GM12892 (cell line): ENCODE measurements around the gene CTNND2.

Experiments
- DNase-seq: peaks from one replicate; pipeline ENCODE4 v3.0.0; 2011; ENCODE audit not compliant: insufficient read length
- FAIRE-seq: peaks from 2 replicates; lab custom pipeline; 2011; peaks lifted over from hg19 to GRCh38; lab: Jason Lieb, UNC
- POLR2A ChIP-seq: IDR thresholded peaks from 2 replicates; pipeline ENCODE4 v1.6.1; 2011; ENCODE audit warnings: low read depth, low read length, control low read depth
- POLR2AphosphoS5 ChIP-seq: IDR thresholded peaks from 2 replicates; pipeline ENCODE4 v1.6.1; 2011; ENCODE audit warnings: low read depth, low read length, control low read depth
- TAF1 ChIP-seq: IDR thresholded peaks from 2 replicates; pipeline ENCODE4 v1.6.1; 2011; ENCODE audit warnings: low read depth, mild to moderate bottlenecking, control low read depth, low read length, borderline replicate concordance

The CTNND2 gene

DNA sequence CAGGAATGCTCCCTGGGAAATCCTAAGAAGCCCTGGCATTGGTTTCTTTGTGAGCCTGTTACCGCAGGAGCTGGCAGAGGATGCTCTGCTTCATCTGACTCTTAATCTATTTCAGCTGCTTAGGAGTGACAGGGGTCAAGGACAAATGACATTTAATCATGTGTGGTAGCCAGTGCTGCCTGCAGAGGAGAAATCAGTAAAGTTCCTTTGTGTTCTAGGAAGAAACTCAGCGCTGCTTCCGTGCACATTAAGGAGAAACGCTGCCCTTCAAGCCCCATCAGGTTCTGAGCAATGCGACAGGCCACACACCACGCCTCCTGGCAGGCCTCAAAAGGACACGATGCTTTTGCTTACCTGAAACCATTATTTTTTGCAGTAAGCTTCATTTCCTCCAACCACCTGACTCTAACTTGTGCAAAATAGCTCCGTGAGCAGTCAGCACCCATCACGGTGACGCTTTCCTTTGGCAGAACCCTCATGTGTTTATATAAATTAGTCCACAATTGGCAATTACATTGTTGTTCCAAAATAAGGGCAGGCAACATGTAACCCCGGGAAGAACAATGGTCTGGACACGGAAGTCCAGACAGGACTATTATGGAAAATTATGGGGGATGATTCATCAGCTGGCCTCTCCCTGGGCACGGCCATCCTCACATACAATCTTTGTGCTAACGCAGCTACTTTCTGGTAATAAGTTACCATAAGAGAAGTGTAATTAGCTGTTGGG lies 755.3 kb downstream of the CTNND2 start:
- FAIRE-seq (no peak), DNase-seq (no peak)
- no peak for TF ChIP-seq POLR2AphosphoS5
- TF ChIP-seq TAF1 = no peak
- no peak for TF ChIP-seq POLR2A

- no peak for TF ChIP-seq POLR2AphosphoS5
- TF ChIP-seq TAF1 = no peak
- no peak for TF ChIP-seq POLR2A
- no peak for DNase-seq
- FAIRE-seq = no peak
Measured at GRCh38 chr5:11146171-11146570, 758.1 kb downstream of the CTNND2 start.

GRCh38 chr5:11143456-11144267 lies 760.6 kb downstream of the CTNND2 start:
- FAIRE-seq = no peak

GRCh38 chr5:11139217-11139865 lies 764.9 kb downstream of the CTNND2 start:
- TF ChIP-seq TAF1 (no peak), POLR2AphosphoS5 (no peak), POLR2A (no peak)
- no peak for DNase-seq

More at GRCh38 chr5:11143456-11144267, 760.6 kb downstream of the CTNND2 start:
- TF ChIP-seq TAF1 = no peak
- TF ChIP-seq POLR2AphosphoS5 = no peak
- no peak for DNase-seq

GRCh38 chr5:11130131-11130530 lies 774.1 kb downstream of the CTNND2 start:
- TF ChIP-seq TAF1 = no peak
- TF ChIP-seq POLR2A = no peak
- no peak for TF ChIP-seq POLR2AphosphoS5
- no peak for DNase-seq
- no peak for FAIRE-seq

More at GRCh38 chr5:11139217-11139865, 764.9 kb downstream of the CTNND2 start:
- no peak for FAIRE-seq

- TF ChIP-seq POLR2AphosphoS5 = no peak
- TF ChIP-seq POLR2A = no peak
- TF ChIP-seq TAF1 = no peak
- FAIRE-seq (no peak), DNase-seq (no peak)
Measured at GRCh38 chr5:11128021-11128420, 776.2 kb downstream of the CTNND2 start.

GRCh38 chr5:11126844-11127243 lies 777.4 kb downstream of the CTNND2 start:
- FAIRE-seq (no peak), DNase-seq (no peak)
- TF ChIP-seq POLR2A = no peak
- no peak for TF ChIP-seq TAF1
- no peak for TF ChIP-seq POLR2AphosphoS5

- TF ChIP-seq POLR2AphosphoS5 (no peak), POLR2A (no peak), TAF1 (no peak)
- FAIRE-seq (no peak), DNase-seq (no peak)
Measured at GRCh38 chr5:11121885-11122284, 782.4 kb downstream of the CTNND2 start.

DNA sequence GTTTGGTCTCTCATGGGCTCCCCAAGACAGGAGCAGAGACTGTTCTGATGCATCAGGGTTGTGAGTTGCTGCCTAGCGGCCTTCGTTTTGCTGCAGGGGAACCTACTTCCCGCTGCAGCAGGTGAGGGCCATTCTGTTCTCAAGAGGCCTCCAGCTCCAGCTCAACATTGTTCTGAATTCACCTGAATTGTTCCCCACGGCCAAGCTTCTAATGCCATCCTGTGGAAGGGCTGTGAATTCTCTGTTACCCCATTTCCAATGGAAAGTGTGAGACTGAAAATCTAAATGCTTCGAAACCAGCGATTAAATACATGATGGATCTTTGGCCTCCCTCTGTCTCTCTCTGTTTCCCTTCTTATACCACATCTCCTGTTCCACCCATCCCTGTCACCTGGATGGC lies 794.1 kb downstream of the CTNND2 start:
- FAIRE-seq = no peak
- no peak for DNase-seq
- no peak for TF ChIP-seq POLR2AphosphoS5
- no peak for TF ChIP-seq POLR2A
- TF ChIP-seq TAF1 = no peak

DNA sequence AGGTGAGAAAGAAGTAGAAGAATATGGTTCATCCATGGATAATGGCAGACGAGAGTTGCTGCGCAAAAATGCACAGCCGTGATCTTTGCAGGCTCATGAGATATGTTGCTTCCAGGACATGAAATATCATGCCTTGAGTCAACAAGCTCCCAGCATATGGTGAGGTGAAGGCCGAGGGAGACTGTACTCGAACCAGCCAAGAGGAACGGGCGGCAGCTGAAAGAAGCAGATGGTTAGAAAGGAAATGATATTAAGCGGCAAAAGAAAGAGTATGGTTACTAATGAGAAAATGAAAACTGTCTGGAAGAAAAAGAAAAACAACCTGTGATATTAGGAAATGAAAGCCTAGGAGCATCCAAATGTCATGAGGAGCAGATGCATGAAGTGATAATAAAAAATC lies 798.5 kb downstream of the CTNND2 start:
- DNase-seq (no peak), FAIRE-seq (no peak)
- TF ChIP-seq POLR2A = no peak
- no peak for TF ChIP-seq TAF1
- no peak for TF ChIP-seq POLR2AphosphoS5

GRCh38 chr5:11104651-11105112 lies 799.6 kb downstream of the CTNND2 start:
- FAIRE-seq (no peak), DNase-seq (no peak)

More at GRCh38 chr5:11104651-11105112, 799.6 kb downstream of the CTNND2 start:
- TF ChIP-seq POLR2A (no peak), TAF1 (no peak), POLR2AphosphoS5 (no peak)
